HG03521 (cell line): ENCODE results near the gene TMEM37.

ENCODE experiments used
- ATAC-seq: cut with Tn5 transposase; IDR thresholded peaks from one replicate; pipeline ENCODE4 v1.9.1; 2021; ENCODE audit warnings: mild to moderate bottlenecking, moderate library complexity; ENCODE audit not compliant: unreplicated experiment

The TMEM37 gene

GRCh38 chr2:119417908-119418307 is 13.7 kb upstream of the TMEM37 start:
- ATAC-seq: no peak

GRCh38 chr2:119419065-119419464 is 12.6 kb upstream of the TMEM37 start:
- no peak for ATAC-seq

GRCh38 chr2:119419803-119420508 is 11.7 kb upstream of the TMEM37 start:
- no peak for ATAC-seq

GRCh38 chr2:119421304-119421703 is 10.3 kb upstream of the TMEM37 start:
- ATAC-seq: no peak

GRCh38 chr2:119421741-119422140 is 9.9 kb upstream of the TMEM37 start:
- no peak for ATAC-seq

GRCh38 chr2:119422360-119423107 is 9.1 kb upstream of the TMEM37 start:
- no peak for ATAC-seq

GRCh38 chr2:119423108-119423444 is 8.6 kb upstream of the TMEM37 start:
- ATAC-seq: no peak

GRCh38 chr2:119423811-119424210 is 7.8 kb upstream of the TMEM37 start:
- no peak for ATAC-seq

- ATAC-seq: no peak
Measured at GRCh38 chr2:119424284-119425118, 7.2 kb upstream of the TMEM37 start.

- ATAC-seq: no peak
Measured at GRCh38 chr2:119425119-119425405, 6.6 kb upstream of the TMEM37 start.

- ATAC-seq: no peak
Measured at GRCh38 chr2:119425620-119426395, 5.8 kb upstream of the TMEM37 start.

- ATAC-seq: no peak
Measured at GRCh38 chr2:119426396-119426675, 5.3 kb upstream of the TMEM37 start.

- ATAC-seq: no peak
Measured at GRCh38 chr2:119426801-119427395, 4.8 kb upstream of the TMEM37 start.

- no peak for ATAC-seq
Measured at GRCh38 chr2:119427756-119428155, 3.9 kb upstream of the TMEM37 start.

- ATAC-seq: no peak
Measured at GRCh38 chr2:119428488-119429224, 3.0 kb upstream of the TMEM37 start.

GRCh38 chr2:119429225-119429981 is 2.3 kb upstream of the TMEM37 start:
- no peak for ATAC-seq

- no peak for ATAC-seq
Measured at GRCh38 chr2:119430023-119430498, 1.6 kb upstream of the TMEM37 start.

GRCh38 chr2:119431976-119432850 is 559 bp downstream of the TMEM37 start:
- no peak for ATAC-seq
